Right lobe of liver (tissue), 6 donors: Measurements from ENCODE around the gene MRPS34. TPM values are rescaled to one million over a fixed set of nuclear protein-coding genes. Genes with fewer than 3 reads are reported as not detected.

Experiments
- ATAC-seq, 4 donors: fragments of 200-7000 bp; cut with Tn5 transposase; one replicate each; pipeline ENCODE4 v1.9.1; 2020; ENCODE audit warnings: mild to moderate bottlenecking in 4 of 4, moderate library complexity in 4 of 4
- DNase-seq, 3 donors: peaks; one replicate each; pipeline ENCODE4 v3.0.0-alpha.2; 2020
- H3K27ac ChIP-seq, 3 donors: fragments of 200-600 bp; one replicate each; pipeline ENCODE4 v1.8.0; 2022
- H3K27me3 ChIP-seq, 2 donors: fragments of 200-600 bp; one replicate each; pipeline ENCODE4 v1.8.0; 2022
- H3K36me3 ChIP-seq, 4 donors: fragments of 200-600 bp; sonication (generic) in 1 of 4; one replicate each; pipeline versions ENCODE4 v1.5.1 to v1.8.0; 2017 to 2022; ENCODE audit warnings: control low read depth in 1 of 4
- H3K4me1 ChIP-seq, 4 donors: fragments of 200-600 bp; sonication (generic) in 1 of 4; one replicate each; pipeline versions ENCODE4 v1.5.1 to v1.8.0; 2017 to 2022; ENCODE audit warnings: control low read depth in 1 of 4
- H3K4me3 ChIP-seq, 3 donors: fragments of 200-600 bp; one replicate each; pipeline ENCODE4 v1.8.0; 2022
- H3K9me3 ChIP-seq, 4 donors: fragments of 200-600 bp; sonication (generic) in 1 of 4; one replicate each; pipeline versions ENCODE4 v1.5.1 to v1.8.0; 2017 to 2022; ENCODE audit warnings: control low read depth in 1 of 4
- POLR2A ChIP-seq: fragments of 450-650 bp; IDR thresholded peaks from one replicate; pipeline ENCODE4 v1.6.1; 2017; ENCODE audit warnings: antibody characterized with exemption, mild to moderate bottlenecking
- WGBS: methylation state at CpG from one replicate; pipeline ENCODE4 v1.1.6; 2018; ENCODE audit warnings: low coverage, low lambda C conversion rate; ENCODE audit not compliant: insufficient coverage; ENCODE audit errors: missing lambda C conversion rate; 5-methylcytosine and 5-hydroxymethylcytosine counted together
- intact Hi-C, 2 donors: fragments of 100-400 bp; cut with DNase I; formaldehyde crosslinking; loops; one replicate each; pipeline versions ENCODE4 v1.11.2 to v1.14.1; 2022
- total RNA-seq, 6 experiments: library from RNA; depleted of rRNA in 2 of 6; stranded (reverse); fragments of >200 nt in 2 of 6; fragmentation: NEBNext Ultra II Directional in 3 of 6; extraction: Animal tissue kit (Norgen Biotek cat#: 25700) in 3 of 6; gene quantifications; one replicate each; pipeline versions ENCODE4 v1.1.0 to v1.2.4, GENCODE V29; 2016 to 2023
- TF ChIP-seq, protein P1 (sequence below), 4 donors: fragments of 200-600 bp in 3 of 4; fragments of 450-650 bp in 1 of 4; IDR thresholded peaks; one replicate each; pipeline versions ENCODE4 v1.5.1 to v1.8.0; 2016 to 2022; ENCODE audit warnings: antibody characterized with exemption in 4 of 4, mild to moderate bottlenecking in 2 of 4
- donor health status: DM: no; HTN: yes; CAD: no.
- donor health status: DM: no; HTN: no; CAD: no.
- donor health status: DM: no; HTN: no; CAD: no.
- donor health status: DM: no; HTN: yes; CAD: no.
- donor health status: DM: no; HTN: yes; CAD: no.

Gene MRPS34
- total RNA-seq, 6 experiments from 2014 or later, result 42.5 to 90.5 (median 52.9) TPM

DNA sequence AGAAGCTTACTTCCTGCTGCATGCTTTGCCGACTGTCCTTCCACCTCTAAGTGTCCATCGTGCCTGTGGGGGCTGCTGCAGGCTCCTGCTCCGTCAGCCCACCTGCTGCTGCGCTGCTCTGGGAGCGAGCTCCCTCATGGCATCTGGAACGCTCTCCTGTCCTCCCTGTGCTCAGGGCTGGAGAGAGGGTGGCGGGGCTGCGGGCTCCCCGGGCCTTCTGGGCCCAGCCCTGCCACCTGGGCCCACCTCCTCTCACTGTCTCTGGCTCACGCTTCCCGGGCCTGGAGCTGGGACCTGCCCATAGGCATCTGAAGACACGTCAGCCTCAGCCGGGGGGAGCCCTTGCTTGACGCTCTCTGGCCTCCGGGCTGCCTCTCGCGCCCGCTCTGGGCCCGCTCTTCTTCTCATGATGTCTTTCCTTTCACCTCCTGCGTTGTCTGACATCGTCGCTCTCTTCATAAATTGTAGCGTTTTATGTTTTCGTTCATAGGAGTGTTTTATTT, 28.5 kb downstream of the MRPS34 start:
- no peak for ATAC-seq
- no peak for DNase-seq
- Histone ChIP-seq H3K27me3 (no peaks in the 10 kb centered on the region), H3K9me3 (no peaks in the 10 kb centered on the region), H3K4me3 (no peak overlapping the region), H3K27ac (no peak overlapping the region), H3K36me3 (peaks cover 0 to 34% (median 11%) of the 10 kb centered on the region in 4 donors), H3K4me1 (no peaks in the 10 kb centered on the region)
- no peak for TF ChIP-seq POLR2A
- TF ChIP-seq, protein P1, sequence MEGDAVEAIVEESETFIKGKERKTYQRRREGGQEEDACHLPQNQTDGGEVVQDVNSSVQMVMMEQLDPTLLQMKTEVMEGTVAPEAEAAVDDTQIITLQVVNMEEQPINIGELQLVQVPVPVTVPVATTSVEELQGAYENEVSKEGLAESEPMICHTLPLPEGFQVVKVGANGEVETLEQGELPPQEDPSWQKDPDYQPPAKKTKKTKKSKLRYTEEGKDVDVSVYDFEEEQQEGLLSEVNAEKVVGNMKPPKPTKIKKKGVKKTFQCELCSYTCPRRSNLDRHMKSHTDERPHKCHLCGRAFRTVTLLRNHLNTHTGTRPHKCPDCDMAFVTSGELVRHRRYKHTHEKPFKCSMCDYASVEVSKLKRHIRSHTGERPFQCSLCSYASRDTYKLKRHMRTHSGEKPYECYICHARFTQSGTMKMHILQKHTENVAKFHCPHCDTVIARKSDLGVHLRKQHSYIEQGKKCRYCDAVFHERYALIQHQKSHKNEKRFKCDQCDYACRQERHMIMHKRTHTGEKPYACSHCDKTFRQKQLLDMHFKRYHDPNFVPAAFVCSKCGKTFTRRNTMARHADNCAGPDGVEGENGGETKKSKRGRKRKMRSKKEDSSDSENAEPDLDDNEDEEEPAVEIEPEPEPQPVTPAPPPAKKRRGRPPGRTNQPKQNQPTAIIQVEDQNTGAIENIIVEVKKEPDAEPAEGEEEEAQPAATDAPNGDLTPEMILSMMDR (IDR thresholded peaks at IDR 0.05), result no peak
- intact Hi-C loops, result no loop called here
- WGBS, result 93% methylated on average over 4 of the region's 24 CpGs

DNA sequence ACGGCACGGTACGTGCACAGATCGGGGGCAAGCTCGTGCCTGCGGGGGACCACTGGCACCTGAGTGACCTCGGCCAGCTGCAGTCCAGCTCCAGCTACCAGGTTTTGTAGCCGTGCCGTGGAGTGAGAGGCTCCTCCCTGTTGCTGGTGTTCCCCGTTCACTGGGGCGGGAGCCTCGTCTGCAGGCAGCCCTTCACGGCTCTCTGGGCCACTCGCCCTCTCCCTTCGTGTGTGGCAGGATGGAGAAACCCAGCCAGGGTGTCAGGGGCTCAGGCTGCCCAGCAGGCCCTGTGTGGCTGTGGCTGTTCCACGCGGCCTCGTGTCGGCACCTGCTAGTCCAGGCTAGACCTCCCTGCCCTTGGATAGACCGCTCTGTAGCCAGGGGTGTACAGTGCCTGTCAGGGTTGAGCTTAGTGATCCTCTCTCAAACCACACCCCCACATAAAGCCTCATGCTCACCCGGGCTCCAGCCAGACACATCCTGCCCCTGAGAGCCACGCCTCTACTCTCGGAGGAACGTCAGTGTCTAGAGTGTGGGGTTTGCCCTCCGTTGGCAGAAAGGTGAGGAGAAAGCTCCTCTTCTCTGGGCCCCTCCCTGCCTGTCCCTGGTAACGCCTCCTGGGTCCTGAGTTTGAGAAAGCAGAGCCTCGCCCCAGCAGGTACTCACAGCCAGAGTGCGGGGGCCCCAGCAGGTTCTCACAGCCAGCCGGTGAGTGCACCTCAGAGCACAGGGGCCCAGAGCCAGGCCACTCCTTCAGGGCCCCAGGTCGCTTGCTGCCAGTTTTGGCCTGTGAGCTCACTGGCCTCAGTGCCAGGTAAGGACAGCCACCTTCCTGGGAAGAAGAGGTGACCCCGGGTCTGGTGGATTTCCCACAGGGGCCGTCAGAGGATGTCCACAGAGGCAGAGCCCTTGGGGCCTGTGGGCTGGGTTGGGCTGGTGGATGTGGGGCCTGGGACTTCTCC, 29.3 kb downstream of the MRPS34 start:
- WGBS, result no CpG with 5 or more reads among the region's 32 CpGs
- intact Hi-C loops, result no loop called here
- Histone ChIP-seq H3K4me1 (no peaks in the 10 kb centered on the region), H3K27me3 (no peaks in the 10 kb centered on the region), H3K27ac (no peak overlapping the region), H3K4me3 (no peak overlapping the region), H3K36me3 (peaks cover 0 to 27% (median 8%) of the 10 kb centered on the region in 4 donors), H3K9me3 (no peaks in the 10 kb centered on the region)
- no peak for ATAC-seq
- no peak for DNase-seq
- TF ChIP-seq, protein P1 (IDR thresholded peaks at IDR 0.05), result no peak
- TF ChIP-seq POLR2A, result no peak

DNA sequence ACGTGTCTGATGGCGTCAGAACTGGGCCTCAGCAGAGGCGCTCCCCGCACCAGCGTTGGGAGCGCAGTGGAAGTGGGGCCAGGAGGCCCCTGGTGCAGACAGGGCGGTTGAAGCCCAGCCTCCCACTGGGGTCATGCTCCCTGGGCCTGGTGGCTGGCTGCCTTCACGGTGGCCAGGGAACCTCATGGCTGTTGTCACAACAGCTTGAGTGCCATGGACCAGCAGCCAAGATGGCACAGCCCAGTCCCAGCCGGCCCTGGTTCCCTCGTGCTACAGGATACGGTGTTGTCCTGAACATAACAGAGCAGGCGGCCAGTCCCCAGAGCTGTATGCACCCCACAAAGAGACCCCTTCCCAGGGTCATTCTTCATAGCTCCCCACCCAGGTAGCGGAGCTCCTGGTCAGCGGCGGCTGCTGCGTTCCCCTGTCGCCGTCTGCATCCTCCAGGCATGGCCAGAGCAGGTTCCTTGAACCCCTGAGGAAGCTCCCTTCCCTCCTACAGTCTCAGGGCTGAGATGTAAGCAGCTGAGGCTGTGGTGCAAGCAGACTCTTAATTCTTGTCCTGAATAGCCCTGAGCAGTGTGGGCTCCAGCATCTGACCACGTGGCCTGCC, 31.3 kb downstream of the MRPS34 start:
- H3K9me3 ChIP-seq, result no peaks in the 10 kb centered on the region
- no peak for DNase-seq
- no peaks in the 10 kb centered on the region for H3K4me1 ChIP-seq
- no peaks in the 10 kb centered on the region for H3K27me3 ChIP-seq
- intact Hi-C loops, result no loop called here
- no peak overlapping the region for H3K4me3 ChIP-seq
- TF ChIP-seq, protein P1 (IDR thresholded peaks at IDR 0.05), result no peak
- no peak for TF ChIP-seq POLR2A
- WGBS, result 80% methylated on average over 1 of the region's 19 CpGs
- H3K36me3 ChIP-seq, result peaks cover 0 to 13% (median 3%) of the 10 kb centered on the region in 4 donors
- no peak overlapping the region for H3K27ac ChIP-seq
- ATAC-seq, result no peak

DNA sequence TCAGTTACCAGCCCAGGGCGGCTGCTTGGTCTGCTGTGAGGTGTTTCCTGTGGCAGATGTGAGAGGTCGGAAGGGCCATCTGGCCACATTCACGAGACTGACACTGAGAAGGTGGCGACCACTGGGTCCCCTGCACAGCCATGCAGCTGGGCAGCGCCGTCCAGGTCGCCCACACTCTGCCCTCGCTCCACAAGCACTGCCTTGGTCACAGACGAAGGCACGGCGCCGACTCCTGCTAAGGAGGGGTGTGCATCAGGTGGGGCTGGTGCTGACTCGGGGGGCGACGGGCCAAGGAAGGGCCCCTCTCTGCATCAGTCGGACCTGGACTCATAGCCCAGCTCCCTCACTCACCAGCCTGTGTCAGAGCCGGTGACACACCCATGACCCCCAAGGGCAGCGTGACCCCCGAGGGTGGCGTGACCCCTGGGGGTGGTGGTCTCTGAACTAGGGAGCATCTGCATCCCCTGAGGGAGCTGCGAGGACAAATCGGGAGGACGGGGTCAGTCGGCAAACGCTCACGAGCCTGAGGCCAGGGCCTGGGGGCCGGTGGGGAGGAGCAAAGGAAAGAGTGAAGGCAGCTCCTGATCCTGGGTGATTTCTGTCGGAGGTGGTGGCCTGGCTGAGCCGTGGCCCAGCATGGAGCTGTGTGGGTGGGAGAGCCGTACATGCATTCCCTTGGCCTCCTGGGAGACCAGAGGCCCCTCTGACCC, 32.0 kb downstream of the MRPS34 start:
- Histone ChIP-seq H3K9me3 (no peaks in the 10 kb centered on the region), H3K27ac (no peak overlapping the region), H3K4me1 (no peaks in the 10 kb centered on the region), H3K4me3 (no peak overlapping the region), H3K27me3 (no peaks in the 10 kb centered on the region), H3K36me3 (peaks cover 0 to 13% (median 3%) of the 10 kb centered on the region in 4 donors)
- peak in 1 of 4 donors; percentile 15 for ATAC-seq
- 89% methylated on average over 7 of the region's 30 CpGs for WGBS
- DNase-seq, result no peak
- TF ChIP-seq POLR2A, result no peak
- TF ChIP-seq, protein P1 (IDR thresholded peaks at IDR 0.05), result no peak
- intact Hi-C loops, result no loop called here
